HG03139 (cell line): ENCODE measurements around the gene PIM2.

Source experiments
- ATAC-seq: cut with Tn5 transposase; IDR thresholded peaks from one replicate; pipeline ENCODE4 v1.9.1; 2021; ENCODE audit not compliant: unreplicated experiment

Gene PIM2

GRCh38 chrX:48918643-48919340, at the start of gene PIM2:
Gene PIM2, minus strand, starts transcription at chrX:48919024. Its CDS starts 190 bp downstream, at chrX:48918834.
- ATAC-seq, result peak; percentile 78

- ATAC-seq, result no peak
These were observed 49.6 kb upstream of the PIM2 start for GRCh38 chrX:48968377-48968776.

- ATAC-seq, result no peak
These were observed 48.2 kb upstream of the PIM2 start for GRCh38 chrX:48966796-48967579.

- ATAC-seq, result no peak
These were observed 47.1 kb upstream of the PIM2 start for GRCh38 chrX:48965959-48966358.

DNA sequence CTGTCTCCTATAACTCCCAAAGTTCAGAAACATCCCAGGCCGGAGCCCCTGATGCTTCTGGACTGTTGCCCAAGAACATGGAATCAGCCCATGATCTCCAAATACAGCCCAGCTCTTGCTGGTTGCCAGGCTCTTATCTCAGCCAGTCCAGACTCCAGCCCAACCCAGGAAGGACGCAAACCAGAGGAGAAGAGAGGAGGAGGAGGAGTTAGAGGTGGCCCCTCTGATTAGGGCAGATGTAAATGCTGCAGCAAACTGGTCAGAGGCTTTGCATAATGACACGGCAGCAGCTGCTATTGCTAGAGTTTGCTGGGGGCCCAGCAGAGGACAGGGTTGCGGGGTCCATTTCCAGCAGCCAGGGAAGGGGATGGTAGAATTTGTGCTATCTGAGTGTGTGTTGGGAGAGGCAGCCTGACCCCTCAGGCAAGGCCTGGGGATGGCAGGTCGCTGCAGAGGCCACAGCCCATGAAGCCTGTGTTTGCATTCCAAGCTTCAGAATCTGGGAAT, 42.8 kb upstream of the PIM2 start:
- ATAC-seq, result no peak

DNA sequence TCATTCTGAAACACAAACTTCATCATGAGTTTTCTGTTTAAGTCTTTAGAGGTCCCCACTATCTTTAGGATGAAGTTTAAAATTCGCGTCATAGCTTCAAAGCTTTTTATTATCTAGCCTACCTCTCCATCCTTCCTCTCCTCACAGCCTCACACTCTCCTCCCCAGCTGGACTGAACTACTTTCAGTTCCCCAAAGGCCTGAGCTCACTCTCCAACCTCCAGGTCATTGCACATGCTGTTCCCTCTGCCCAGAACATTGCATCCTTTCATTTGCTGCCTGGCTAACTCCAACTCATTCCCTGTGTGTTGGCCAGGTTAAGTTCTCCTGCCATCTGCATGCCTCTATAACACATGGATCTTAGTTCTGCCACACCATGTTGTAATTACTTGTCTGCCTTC, 41.5 kb upstream of the PIM2 start:
- no peak for ATAC-seq

DNA sequence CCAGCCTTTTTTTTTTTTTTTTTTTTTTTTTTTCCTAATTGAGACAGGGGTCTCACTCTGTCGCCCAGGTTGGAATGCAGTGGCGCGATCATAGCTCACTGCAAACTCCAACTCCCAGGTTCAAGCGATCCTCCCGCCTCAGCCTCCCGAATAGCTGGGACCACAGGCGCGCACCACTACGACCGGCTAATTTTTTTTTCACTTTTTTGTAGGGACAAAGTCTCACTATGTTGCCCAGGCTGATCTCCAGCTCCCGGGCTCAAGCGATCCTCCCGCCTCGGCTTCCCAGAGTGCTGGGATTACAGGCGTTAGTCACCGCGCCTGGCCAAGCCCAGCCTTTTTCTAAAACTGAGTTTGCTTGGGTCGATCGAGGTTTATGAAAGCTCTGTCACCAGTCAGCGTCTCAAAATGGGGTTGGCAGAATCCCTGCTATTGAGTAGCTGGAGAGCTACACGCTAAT, 39.8 kb upstream of the PIM2 start:
- no peak for ATAC-seq

DNA sequence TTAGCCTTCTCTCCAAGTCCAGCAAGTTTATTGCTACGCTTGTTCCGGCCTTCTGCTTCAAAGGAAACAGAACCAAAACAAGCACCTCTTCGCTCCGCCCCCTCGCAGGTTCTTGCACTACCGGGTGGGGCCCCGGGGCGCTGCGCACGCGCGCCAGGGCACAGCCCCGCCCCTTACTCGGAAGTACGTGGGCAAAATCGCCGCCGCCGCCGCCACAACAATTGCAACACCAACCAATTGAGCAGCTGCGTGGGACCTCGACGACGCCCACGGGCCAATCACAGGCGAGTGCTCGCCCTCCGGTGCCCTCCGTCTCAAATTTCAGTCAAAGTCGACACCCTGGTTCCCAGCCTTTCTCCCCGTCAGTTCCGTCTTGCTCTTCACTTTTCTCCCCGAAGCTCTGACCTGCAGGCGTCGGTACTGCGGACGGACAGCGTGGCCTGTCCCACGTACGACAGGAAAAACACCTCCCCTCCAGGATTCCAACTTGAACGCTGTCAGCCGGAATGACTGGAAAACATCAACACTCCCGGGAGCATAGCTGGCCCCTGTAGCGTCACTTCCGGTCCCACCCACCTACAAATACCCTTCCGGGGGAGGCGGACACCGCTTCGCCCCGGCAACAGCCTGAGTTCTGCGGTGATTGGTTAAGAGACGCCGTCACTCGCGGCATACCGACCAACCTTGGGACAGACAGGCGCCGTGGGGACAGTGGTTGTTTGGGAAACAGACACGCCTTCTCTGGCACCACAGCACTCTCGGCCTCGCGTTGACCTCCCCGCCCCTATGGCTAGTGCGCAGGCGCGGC, 39.2 kb upstream of the PIM2 start:
- peak; percentile 76 for ATAC-seq

DNA sequence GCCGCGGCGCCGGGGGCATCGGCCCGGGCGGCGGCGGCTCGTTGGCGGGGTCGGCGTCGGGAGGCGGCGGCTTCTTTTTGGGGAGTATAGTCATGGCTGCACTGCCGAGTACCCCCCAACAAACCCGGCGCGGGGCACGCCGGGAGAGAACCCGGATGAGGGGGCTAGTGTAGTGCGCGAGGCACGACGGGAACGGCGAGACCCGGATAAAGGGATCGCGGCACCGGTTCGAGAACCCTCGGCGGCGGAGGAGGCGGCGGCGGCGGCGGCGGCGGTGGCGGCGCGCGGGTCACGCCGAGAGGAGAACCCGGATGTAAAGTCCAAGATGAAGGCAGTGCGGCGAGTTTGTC, 38.6 kb upstream of the PIM2 start, which contains the start of gene OTUD5:
Gene OTUD5, minus strand, starts transcription at position 131 of the 350 bp plus-strand sequence. Its CDS starts 37 bp downstream, at position 94.
- peak; percentile 44 for ATAC-seq

- no peak for ATAC-seq
These were observed 38.0 kb upstream of the PIM2 start for GRCh38 chrX:48956728-48957414.

DNA sequence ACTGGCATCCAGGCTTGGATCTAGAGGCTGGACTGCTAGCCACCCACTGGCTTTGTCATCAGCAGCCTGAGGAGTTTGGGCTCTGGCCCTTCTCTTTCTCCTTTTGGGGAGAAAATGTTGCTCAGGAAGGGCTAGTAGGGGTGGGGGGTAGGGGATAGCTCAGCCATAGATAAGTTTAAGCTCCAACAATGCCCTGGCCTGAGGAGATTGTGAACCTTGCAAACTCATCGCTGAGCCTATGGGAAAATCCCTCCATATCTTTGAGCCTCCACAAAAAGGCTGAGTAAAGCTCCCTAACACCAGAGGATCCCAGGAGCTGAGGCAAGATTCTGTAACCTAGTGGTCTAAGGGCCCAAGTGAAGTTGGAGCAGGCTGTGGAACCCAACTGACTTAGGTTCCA, 29.8 kb upstream of the PIM2 start:
- no peak for ATAC-seq

- ATAC-seq, result no peak
These were observed 26.9 kb upstream of the PIM2 start for GRCh38 chrX:48945517-48946348.

DNA sequence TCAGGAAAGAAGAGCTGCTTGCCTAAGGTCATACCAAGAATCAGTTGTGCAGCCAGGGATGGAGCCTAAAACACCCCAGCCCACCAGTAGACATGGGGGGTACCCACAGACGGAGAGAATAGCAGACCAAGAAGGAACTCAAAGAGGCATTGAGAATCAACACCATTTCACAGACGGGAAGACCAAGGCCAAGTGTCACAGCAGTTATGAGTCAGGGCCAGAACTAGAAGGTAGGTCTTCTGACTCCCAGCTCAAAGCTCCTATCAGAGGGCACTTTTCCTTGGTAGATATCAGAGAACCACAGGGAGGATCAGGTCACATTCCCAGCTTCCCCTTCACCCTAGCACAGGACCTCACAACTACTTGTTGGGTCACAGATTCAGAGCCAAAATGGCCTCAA, 24.1 kb upstream of the PIM2 start:
- no peak for ATAC-seq

- no peak for ATAC-seq
These were observed 21.7 kb upstream of the PIM2 start for GRCh38 chrX:48940404-48940955.

DNA sequence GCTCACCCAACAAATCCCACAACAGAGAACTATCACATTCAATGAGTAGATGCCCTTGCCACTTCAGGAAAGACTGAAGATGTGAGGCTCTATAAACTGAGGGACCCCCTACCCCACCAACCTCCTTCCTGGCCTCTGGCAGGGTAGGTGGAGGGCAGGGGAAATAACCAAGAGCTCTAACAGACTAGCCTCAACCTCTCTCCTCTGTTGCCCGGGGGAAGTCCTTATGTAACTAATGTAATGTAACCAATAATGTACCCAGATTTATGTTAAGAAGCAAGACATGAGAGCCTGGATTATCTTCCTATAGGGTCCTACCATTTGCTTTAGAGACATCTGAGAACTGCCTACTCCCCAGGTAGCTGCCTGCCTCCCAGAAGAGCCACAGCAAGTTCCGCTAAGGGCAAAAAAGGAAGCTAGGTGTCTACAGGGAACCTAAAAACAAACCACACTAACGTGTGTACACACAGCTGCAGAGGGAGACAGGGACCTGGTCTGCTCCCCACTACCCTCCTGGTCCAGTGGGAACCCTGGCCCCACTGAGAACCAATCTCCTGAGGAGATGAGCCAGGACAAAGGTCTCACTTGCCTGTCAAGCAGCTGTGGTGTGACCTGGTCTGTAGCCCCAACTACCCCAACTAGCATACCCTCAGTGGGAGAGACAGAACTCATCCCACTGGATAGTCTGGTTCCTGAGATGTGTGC, 20.9 kb upstream of the PIM2 start:
- no peak for ATAC-seq

DNA sequence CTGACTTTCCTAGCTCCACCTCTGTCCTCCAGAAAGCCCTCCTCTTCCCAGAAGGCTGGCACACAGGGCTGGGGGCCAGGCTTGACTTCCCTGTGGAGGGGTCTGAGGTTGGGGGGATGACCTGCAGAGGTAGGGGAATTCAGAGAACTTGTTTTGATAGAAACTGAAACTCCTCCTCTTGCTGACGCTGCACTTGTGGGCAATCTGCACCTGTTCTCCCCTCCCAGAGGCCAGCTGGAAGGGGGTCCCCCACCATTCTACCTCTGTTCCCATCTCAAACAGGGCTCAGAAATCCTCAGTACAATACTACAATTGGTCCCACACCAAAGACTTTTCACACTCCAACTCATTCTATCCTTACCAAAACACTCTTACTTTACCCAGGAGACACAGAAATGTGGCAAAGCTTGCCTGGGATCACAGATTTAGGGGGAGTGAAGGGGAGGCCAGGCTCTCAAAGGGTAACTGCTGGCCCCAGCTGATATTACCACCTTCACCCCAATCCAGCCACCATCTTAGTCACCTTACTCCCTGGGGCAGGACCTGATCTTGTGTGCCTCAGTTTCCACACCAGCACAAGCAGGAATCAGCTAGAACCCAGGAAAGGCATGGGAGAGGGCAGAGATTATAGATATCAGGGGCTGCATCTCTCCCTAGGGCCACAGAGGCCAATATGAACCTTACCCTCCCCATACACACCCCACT, 20.0 kb upstream of the PIM2 start:
- ATAC-seq, result no peak

DNA sequence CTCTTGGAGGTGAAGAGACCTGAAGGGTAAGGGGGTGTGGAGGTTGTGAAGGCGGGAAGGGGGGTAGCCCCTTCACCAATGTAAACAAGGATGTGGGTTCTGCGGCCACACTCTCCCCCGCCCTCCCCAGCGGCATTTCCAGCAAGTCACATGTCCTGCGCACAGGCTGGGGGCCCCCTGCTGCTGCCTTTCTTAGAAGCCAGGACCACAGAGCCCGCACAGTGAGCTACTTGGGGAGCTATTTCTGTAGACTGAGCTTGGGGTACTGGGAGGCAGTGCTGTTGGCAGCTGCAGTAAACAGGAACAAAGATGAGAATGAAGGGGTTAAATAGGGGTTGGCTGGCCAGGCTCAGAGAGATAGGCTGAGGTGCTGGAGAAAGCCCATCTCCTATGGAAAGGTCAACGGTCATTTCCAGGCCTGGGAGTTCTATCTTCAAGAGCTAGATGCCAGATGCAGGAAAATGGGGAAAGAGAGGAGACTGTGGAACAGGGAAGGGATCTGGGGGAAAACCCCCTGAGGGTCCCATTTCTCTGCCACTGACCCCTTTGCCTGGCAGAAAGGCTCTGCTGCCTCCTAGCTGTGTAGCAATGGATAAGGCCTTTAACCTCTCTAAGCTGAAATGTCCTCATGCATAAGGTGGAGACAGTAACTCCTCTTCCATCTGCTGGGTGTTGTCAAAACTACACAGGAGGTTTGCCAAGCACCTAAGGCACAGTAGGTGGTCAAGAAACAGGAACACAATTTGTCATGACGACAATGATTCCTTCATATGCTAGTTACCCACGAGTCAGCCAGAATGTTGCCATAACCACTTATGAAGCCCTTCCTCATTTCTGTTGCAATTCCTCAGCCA, 18.5 kb upstream of the PIM2 start:
- ATAC-seq, result peak; percentile 46
